Erythroblast (primary cell): ENCODE measurements around the gene KIF13A.

Experiments
- GATA1 ChIP-seq: IDR thresholded peaks from 2 replicates; pipeline ENCODE4 v1.6.1; 2011; ENCODE audit warnings: low read depth, mild to moderate bottlenecking, control low read depth, low read length, moderate library complexity
- POLR2A ChIP-seq: IDR thresholded peaks from 2 replicates; pipeline ENCODE4 v1.6.1; 2011; ENCODE audit warnings: mild to moderate bottlenecking, low read length

- TF ChIP-seq POLR2A (no peak), GATA1 (no peak)
Measured at GRCh38 chr6:17984399-17984798, 3.0 kb downstream of the KIF13A start.
